Tibial artery (tissue), 4 donors: ENCODE measurements around the gene SECTM1.

Experiments
- DNase-seq, 2 donors: peaks; one replicate each; pipeline ENCODE4 v3.0.0-alpha.2; 2019
- H3K27ac ChIP-seq, 2 donors: fragments of 200-600 bp; sonication (generic) in 1 of 2; 1 replicate in 1 of 2; 2 replicates in 1 of 2; pipeline ENCODE4 v1.5.1; 2018 to 2019; ENCODE audit warnings: mild to moderate bottlenecking in 1 of 2
- H3K27me3 ChIP-seq, 2 donors: fragments of 200-600 bp; sonication (generic) in 1 of 2; one replicate each; pipeline versions ENCODE4 v1.5.1 to v1.6.0; 2016 to 2019
- H3K36me3 ChIP-seq, 3 donors: fragments of 200-600 bp; sonication (generic) in 2 of 3; one replicate each; pipeline ENCODE4 v1.5.1; 2016 to 2019; ENCODE audit warnings: mild to moderate bottlenecking in 2 of 3
- H3K4me1 ChIP-seq, 4 donors: fragments of 200-600 bp; sonication (generic) in 2 of 4; 1 replicate in 3 of 4; 2 replicates in 1 of 4; pipeline ENCODE4 v1.5.1; 2016 to 2019
- H3K4me3 ChIP-seq, 2 donors: fragments of 200-600 bp; sonication (generic) in 1 of 2; 1 replicate in 1 of 2; 2 replicates in 1 of 2; pipeline ENCODE4 v1.5.1; 2018 to 2019; ENCODE audit warnings: mild to moderate bottlenecking in 2 of 2
- H3K9me3 ChIP-seq, 3 donors: fragments of 200-600 bp; sonication (generic) in 1 of 3; one replicate each; pipeline ENCODE4 v1.5.1; 2016 to 2019
- intact Hi-C: fragments of 100-400 bp; cut with DNase I; formaldehyde crosslinking; loops from one replicate; pipeline ENCODE4 v1.15.0; 2023; ENCODE audit warnings: low total_unique reads
- TF ChIP-seq, protein P1 (sequence below), 2 experiments: fragments of 200-600 bp in 1 of 2; fragments of 450-650 bp in 1 of 2; IDR thresholded peaks; one replicate each; pipeline ENCODE4 v1.5.1; 2017 to 2019; ENCODE audit warnings: antibody characterized with exemption in 2 of 2, mild to moderate bottlenecking in 1 of 2, moderate library complexity in 1 of 2

The SECTM1 gene

DNA sequence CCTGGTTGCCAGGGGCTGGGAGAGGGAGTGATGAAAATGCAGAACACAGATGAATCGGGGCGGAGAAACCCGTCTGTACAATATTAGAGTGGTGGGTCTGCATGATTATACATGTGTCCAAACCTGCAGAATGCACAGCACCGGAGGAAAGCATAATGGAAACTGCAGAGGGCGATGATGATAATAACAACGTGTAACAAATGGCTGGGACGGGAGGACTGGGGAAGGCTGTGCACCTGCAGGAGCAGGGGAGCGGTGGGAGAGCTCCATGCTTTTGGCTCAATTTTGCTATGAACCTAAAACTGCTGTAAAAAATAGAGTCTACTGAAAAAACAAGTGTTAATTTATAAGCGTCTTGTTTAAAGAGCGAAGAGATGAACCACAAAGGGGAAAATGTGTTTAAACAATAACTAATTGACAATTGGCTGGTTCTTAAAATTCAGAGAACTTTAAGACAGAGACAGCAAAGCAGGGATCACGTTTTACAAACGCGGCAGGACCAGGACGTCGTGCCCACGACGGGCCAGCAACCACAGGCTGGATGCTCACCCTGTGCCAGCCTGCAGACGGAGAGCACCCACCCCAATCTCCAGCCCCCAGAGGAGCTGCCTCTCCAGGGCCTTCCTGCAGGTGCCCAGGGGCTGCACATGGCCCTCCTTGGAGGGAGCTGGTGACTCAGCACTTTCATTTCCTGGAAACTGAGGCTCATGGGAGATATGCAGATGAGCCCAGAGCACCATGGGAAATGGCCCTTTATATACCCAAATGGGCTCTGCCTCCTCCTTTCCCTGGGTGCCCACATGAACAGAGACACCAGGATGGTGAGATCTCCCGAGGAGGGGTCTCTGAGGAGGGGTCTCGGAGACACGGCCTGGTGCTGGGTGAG, 25.1 kb upstream of the SECTM1 start, which contains the start of gene TEX19:
Gene TEX19, plus strand, starts transcription at position 783 of the 886 bp plus-strand sequence. CDS start 2,904 bp downstream, outside the sequence.
- peaks cover 0 to 37% of the 10 kb centered on the region in 2 donors for H3K27me3 ChIP-seq
- TF ChIP-seq, protein P1, sequence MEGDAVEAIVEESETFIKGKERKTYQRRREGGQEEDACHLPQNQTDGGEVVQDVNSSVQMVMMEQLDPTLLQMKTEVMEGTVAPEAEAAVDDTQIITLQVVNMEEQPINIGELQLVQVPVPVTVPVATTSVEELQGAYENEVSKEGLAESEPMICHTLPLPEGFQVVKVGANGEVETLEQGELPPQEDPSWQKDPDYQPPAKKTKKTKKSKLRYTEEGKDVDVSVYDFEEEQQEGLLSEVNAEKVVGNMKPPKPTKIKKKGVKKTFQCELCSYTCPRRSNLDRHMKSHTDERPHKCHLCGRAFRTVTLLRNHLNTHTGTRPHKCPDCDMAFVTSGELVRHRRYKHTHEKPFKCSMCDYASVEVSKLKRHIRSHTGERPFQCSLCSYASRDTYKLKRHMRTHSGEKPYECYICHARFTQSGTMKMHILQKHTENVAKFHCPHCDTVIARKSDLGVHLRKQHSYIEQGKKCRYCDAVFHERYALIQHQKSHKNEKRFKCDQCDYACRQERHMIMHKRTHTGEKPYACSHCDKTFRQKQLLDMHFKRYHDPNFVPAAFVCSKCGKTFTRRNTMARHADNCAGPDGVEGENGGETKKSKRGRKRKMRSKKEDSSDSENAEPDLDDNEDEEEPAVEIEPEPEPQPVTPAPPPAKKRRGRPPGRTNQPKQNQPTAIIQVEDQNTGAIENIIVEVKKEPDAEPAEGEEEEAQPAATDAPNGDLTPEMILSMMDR (IDR thresholded peaks at IDR 0.05): no peak
- H3K4me1 ChIP-seq: peaks cover 0 to 8% (median 4%) of the 10 kb centered on the region in 4 donors
- H3K27ac ChIP-seq: no peak within 1 kb of the TSS
- H3K9me3 ChIP-seq: no peaks in the 10 kb centered on the region
- H3K4me3 ChIP-seq: no peak within 1 kb of the TSS
- intact Hi-C loops: loop anchor here (5.0 kb wide), 1 partner anchor 54 kb away; no protein-coding TSS in a partner anchor
- H3K36me3 ChIP-seq: no peaks in the 10 kb centered on the region
- DNase-seq: no peak

DNA sequence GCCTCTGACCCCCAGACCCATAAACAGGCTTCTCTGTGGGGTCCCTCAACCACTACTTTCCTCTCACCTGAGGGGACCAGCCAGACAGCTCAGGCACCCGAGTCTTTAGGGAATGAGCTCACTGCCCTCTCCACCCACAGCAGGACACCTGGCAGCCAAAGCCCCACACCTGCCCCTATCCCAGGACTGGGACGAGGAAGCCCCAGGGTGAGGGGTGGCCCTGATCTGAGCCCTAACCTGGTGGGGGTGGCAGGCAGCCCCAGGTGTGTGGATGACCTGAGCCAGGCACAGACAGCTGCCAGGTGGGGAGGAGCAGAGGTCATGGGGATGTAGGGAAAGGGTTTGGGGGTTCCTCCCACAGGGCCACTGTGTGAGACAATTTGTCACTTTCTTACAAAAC, 23.8 kb upstream of the SECTM1 start:
- Histone ChIP-seq H3K4me3 (no peak overlapping the region), H3K27me3 (peaks cover 0 to 39% of the 10 kb centered on the region in 2 donors), H3K36me3 (no peaks in the 10 kb centered on the region), H3K9me3 (no peaks in the 10 kb centered on the region), H3K4me1 (peaks cover 0 to 8% (median 4%) of the 10 kb centered on the region in 4 donors), H3K27ac (no peak overlapping the region)
- no peak for DNase-seq
- intact Hi-C loops: loop anchor here (5.0 kb wide), 1 partner anchor 55 kb away; no protein-coding TSS in a partner anchor
- TF ChIP-seq, protein P1 (IDR thresholded peaks at IDR 0.05): no peak

DNA sequence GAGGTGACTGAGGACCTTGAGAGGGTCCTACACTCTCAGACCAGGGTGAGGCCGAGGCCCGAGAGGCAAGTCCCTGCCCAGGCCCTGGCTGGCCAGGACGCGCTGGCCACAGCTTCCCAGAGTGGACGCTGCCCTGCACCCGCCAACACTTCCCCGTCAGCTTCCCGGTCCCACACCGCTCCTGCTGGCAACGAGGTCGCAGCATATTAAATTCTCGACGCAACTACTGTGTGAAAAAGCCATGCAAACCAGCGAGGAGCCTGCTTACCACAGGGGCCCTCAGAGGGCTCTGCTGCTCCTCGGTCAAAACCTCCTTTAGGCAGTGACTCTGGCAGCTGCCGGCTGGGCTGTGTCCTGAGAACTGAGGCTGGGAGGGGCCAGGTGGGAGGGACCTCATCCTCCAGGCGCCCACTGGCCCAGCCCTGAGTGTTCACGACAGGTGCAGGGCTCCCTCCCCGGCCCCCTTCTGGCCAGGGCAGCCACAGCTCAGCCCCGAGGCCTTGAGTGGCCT, 23.3 kb upstream of the SECTM1 start:
- Histone ChIP-seq H3K4me3 (no peak overlapping the region), H3K27me3 (peaks cover 0 to 42% of the 10 kb centered on the region in 2 donors), H3K4me1 (peaks cover 0 to 12% (median 4%) of the 10 kb centered on the region in 4 donors), H3K36me3 (no peaks in the 10 kb centered on the region), H3K9me3 (no peaks in the 10 kb centered on the region), H3K27ac (no peak overlapping the region)
- no peak for DNase-seq
- TF ChIP-seq, protein P1 (IDR thresholded peaks at IDR 0.05): no peak
- intact Hi-C loops: loop anchor here (5.0 kb wide), 1 partner anchor 55 kb away; no protein-coding TSS in a partner anchor

DNA sequence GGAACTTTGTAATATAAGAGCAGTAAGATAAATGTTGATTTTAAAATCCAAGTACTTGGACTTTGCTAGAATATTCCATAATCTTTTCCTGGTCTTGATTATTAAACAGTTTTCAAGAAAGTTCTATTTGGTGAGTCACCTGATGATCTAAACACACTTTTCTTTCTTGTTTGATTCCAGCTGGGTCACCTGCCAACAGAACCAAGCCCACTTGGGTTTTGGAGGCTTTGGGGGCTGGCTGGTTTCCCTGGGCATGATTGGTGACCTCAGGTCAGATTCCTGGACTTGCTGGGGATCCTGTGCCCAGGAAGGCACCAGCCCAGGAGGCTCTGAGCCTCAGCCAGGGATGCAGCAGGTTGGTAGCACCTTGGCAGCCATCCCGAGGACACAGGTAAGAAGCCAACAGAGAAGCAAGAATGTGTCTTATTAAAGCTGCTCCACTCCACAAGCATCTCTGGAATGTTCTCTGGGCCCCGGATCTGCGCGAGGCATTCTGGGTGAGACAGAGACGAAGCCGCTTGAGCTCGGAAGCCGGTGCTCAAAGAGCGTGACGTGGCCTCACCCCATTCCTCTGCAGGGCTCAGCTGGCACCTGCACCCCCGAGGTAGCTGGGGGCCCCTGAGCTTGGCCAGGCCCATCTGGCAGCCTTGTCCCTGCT, 22.3 kb upstream of the SECTM1 start:
- H3K9me3 ChIP-seq: no peaks in the 10 kb centered on the region
- DNase-seq: no peak
- H3K27me3 ChIP-seq: peaks cover 0 to 48% of the 10 kb centered on the region in 2 donors
- TF ChIP-seq, protein P1 (IDR thresholded peaks at IDR 0.05): no peak
- H3K36me3 ChIP-seq: no peaks in the 10 kb centered on the region
- intact Hi-C loops: loop anchor here (5.0 kb wide), 1 partner anchor 56 kb away; no protein-coding TSS in a partner anchor
- H3K27ac ChIP-seq: no peak overlapping the region
- peaks cover 0 to 16% (median 4%) of the 10 kb centered on the region in 4 donors for H3K4me1 ChIP-seq
- H3K4me3 ChIP-seq: no peak overlapping the region

DNA sequence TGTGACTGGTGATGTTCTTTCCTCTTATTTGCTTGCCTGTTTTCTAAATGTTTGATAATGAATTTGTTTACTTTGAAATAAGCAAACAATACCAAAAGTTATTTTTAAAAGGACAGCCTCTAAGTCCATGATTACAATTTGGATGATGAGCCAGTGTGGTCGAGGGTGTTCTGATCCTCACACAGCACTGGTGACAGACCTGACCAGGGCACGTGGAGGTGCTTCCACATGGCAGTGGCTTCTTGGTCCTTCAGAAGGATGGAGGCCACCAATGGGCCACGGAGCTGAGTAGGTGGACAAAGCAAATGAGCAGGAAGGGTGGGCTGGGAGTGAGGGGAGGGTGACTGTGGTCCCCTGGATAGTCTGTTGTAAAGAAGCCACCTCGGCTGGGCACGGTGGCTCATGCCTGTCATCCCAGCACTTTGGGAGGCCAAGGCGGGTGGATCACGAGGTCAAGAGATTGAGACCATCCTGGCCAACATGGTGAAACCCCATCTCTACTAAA, 21.3 kb upstream of the SECTM1 start:
- Histone ChIP-seq H3K27me3 (peaks cover 0 to 59% of the 10 kb centered on the region in 2 donors), H3K4me3 (no peak overlapping the region), H3K4me1 (peaks cover 0 to 16% (median 4%) of the 10 kb centered on the region in 4 donors), H3K9me3 (no peaks in the 10 kb centered on the region), H3K27ac (no peak overlapping the region), H3K36me3 (no peaks in the 10 kb centered on the region)
- intact Hi-C loops: loop anchor here (5.0 kb wide), 3 partner anchors 57 to 417 kb away; no protein-coding TSS in a partner anchor
- DNase-seq: no peak
- TF ChIP-seq, protein P1 (IDR thresholded peaks at IDR 0.05): no peak
